Stimulated activated CD4-positive, alpha-beta T cell treated with anti-CD3 and anti-CD28 coated beads, Interleukin-4, amount 100 ng/mL, for 4 hours (primary cell): Measurements from ENCODE around the gene CFDP1.
A peak's percentile ranks its signal among the peaks of the same experiment; 100 is the strongest.
"Not testable (repeated sequence)": the region's sequence is repeated elsewhere in the genome, so short reads cannot be mapped to it uniquely, and the experiment has no call there.

Experiments used
- DNase-seq, 2 experiments: peaks; one replicate each; pipeline ENCODE4 v3.0.0-alpha.2; 2020

The CFDP1 gene

GRCh38 chr16:75458029-75458428 lies 24.7 kb upstream of the CFDP1 start:
- DNase-seq = no peak

- DNase-seq = no peak
These were observed 24.2 kb upstream of the CFDP1 start for GRCh38 chr16:75457485-75458021.

GRCh38 chr16:75456971-75457370 lies 23.7 kb upstream of the CFDP1 start:
- no peak for DNase-seq

GRCh38 chr16:75456486-75456885 lies 23.2 kb upstream of the CFDP1 start:
- DNase-seq = not testable (repeated sequence)

GRCh38 chr16:75455677-75456076 lies 22.4 kb upstream of the CFDP1 start:
- no peak for DNase-seq

- no peak for DNase-seq
These were observed 19.3 kb upstream of the CFDP1 start for GRCh38 chr16:75452464-75453190.

- no peak for DNase-seq
These were observed 13.1 kb upstream of the CFDP1 start for GRCh38 chr16:75446416-75446815.

- DNase-seq = no peak
These were observed 12.0 kb upstream of the CFDP1 start for GRCh38 chr16:75445298-75445697.

GRCh38 chr16:75443298-75443697 lies 10.0 kb upstream of the CFDP1 start:
- no peak for DNase-seq

GRCh38 chr16:75433732-75434413 lies 570 bp upstream of the CFDP1 start:
- no peak for DNase-seq

- DNase-seq = no peak
These were observed 3.5 kb downstream of the CFDP1 start for GRCh38 chr16:75429621-75430403.

GRCh38 chr16:75426524-75426923 lies 6.8 kb downstream of the CFDP1 start:
- not testable (repeated sequence) for DNase-seq

GRCh38 chr16:75424105-75424762 lies 9.1 kb downstream of the CFDP1 start:
- DNase-seq = not testable (repeated sequence)

GRCh38 chr16:75423723-75424104 lies 9.6 kb downstream of the CFDP1 start:
- no peak for DNase-seq

- no peak for DNase-seq
These were observed 11.5 kb downstream of the CFDP1 start for GRCh38 chr16:75421820-75422126.

GRCh38 chr16:75420987-75421819 lies 12.1 kb downstream of the CFDP1 start:
- DNase-seq = peak; percentile 3 to 10

GRCh38 chr16:75416904-75417565 lies 16.3 kb downstream of the CFDP1 start:
- no peak for DNase-seq

GRCh38 chr16:75415169-75415905 lies 18.0 kb downstream of the CFDP1 start:
- DNase-seq = no peak

GRCh38 chr16:75413951-75414350 lies 19.4 kb downstream of the CFDP1 start:
- no peak for DNase-seq

GRCh38 chr16:75406943-75407342 lies 26.4 kb downstream of the CFDP1 start:
- DNase-seq = no peak
